CD4-positive, alpha-beta memory T cell (primary cell): ENCODE data around the gene AAGAB. TPM values are rescaled to one million over a fixed set of nuclear protein-coding genes. Genes with fewer than 3 reads are reported as not detected.

Experiments
- CTCF ChIA-PET: fragments of 350-600 bp; sonication (Branson Sonifier 250); formaldehyde crosslinking; loops from one replicate; lab custom pipeline; 2021; ENCODE audit warnings: inconsistent platforms; ENCODE audit not compliant: partially characterized antibody; lab: Charles Lee
- POLR2A ChIA-PET: fragments of 350-600 bp; sonication (Branson Sonifier 250); formaldehyde crosslinking; loops from one replicate; lab custom pipeline; 2021; ENCODE audit not compliant: partially characterized antibody; lab: Charles Lee
- DNase-seq, 5 donors: peaks; one replicate each; pipeline versions ENCODE4 v3.0.0 to v3.0.0-alpha.2; 2020 to 2022; ENCODE audit warnings: mixed read lengths in 1 of 5
- H3K27ac ChIP-seq: one replicate; pipeline ENCODE4 v1.7.0; 2013; ENCODE audit warnings: low read depth, low read length
- H3K27me3 ChIP-seq: 2 replicates; pipeline ENCODE4 v1.7.0; 2013; ENCODE audit warnings: mild to moderate bottlenecking, low read length, moderate library complexity; ENCODE audit not compliant: insufficient read depth
- H3K36me3 ChIP-seq: 2 replicates; pipeline ENCODE4 v1.7.0; 2013; ENCODE audit warnings: mild to moderate bottlenecking, low read length, moderate library complexity; ENCODE audit not compliant: insufficient read depth
- H3K4me1 ChIP-seq: 2 replicates; pipeline ENCODE4 v1.7.0; 2013; ENCODE audit warnings: mild to moderate bottlenecking, low read length, moderate library complexity; ENCODE audit not compliant: insufficient read depth
- H3K4me3 ChIP-seq, 2 donors: one replicate each; pipeline ENCODE4 v1.7.0; 2013; ENCODE audit warnings: low read length in 2 of 2, mild to moderate bottlenecking in 1 of 2
- H3K9me3 ChIP-seq, 2 donors: one replicate each; pipeline ENCODE4 v1.7.0; 2013; ENCODE audit warnings: low read length in 2 of 2, control low read depth in 1 of 2; ENCODE audit not compliant: control insufficient read depth in 1 of 2
- H3K27ac Mint-ChIP-seq, 7 donors: one replicate each; pipeline ENCODE4 v1.8.0; 2020 to 2021; ENCODE audit warnings: mixed read lengths in 7 of 7, mild to moderate bottlenecking in 6 of 7, inconsistent platforms in 3 of 7, moderate library complexity in 3 of 7
- H3K27me3 Mint-ChIP-seq, 2 donors: one replicate each; pipeline ENCODE4 v1.8.0; 2020 to 2021; ENCODE audit warnings: mixed read lengths in 2 of 2
- H3K36me3 Mint-ChIP-seq, 2 donors: one replicate each; pipeline ENCODE4 v1.8.0; 2020 to 2021; ENCODE audit warnings: mixed read lengths in 2 of 2, inconsistent platforms in 1 of 2, mild to moderate bottlenecking in 1 of 2
- H3K4me1 Mint-ChIP-seq, 4 donors: one replicate each; pipeline ENCODE4 v1.8.0; 2020 to 2021; ENCODE audit warnings: mixed read lengths in 4 of 4, mild to moderate bottlenecking in 1 of 4
- H3K4me3 Mint-ChIP-seq, 8 donors: one replicate each; pipeline ENCODE4 v1.8.0; 2020 to 2021; ENCODE audit warnings: mixed read lengths in 8 of 8, mild to moderate bottlenecking in 7 of 8, moderate library complexity in 6 of 8, inconsistent platforms in 3 of 8
- H3K9me3 Mint-ChIP-seq, 8 donors: one replicate each; pipeline ENCODE4 v1.8.0; 2020 to 2021; ENCODE audit warnings: mixed read lengths in 8 of 8, mild to moderate bottlenecking in 5 of 8, inconsistent platforms in 3 of 8, moderate library complexity in 1 of 8
- intact Hi-C: fragments of 100-400 bp; cut with micrococcal nuclease; formaldehyde crosslinking; loops from one replicate; pipeline ENCODE4 v1.15.1; 2023
- polyA plus RNA-seq, 2 donors: library from polyadenylated mRNA; unstranded; fragments of 300-500 nt; fragmentation: Illumina TruSeq; gene quantifications; one replicate each; pipeline ENCODE4 v1.2.3, GENCODE V29; 2021
- total RNA-seq, 2 experiments: library from RNA; stranded (reverse); gene quantifications; one replicate each; pipeline ENCODE4 v1.2.3, GENCODE V29; 2021

The AAGAB gene
- total and polyA plus RNA-seq, 4 experiments from 2014 or later: 30.2 to 71.0 (median 36.9) TPM

DNA sequence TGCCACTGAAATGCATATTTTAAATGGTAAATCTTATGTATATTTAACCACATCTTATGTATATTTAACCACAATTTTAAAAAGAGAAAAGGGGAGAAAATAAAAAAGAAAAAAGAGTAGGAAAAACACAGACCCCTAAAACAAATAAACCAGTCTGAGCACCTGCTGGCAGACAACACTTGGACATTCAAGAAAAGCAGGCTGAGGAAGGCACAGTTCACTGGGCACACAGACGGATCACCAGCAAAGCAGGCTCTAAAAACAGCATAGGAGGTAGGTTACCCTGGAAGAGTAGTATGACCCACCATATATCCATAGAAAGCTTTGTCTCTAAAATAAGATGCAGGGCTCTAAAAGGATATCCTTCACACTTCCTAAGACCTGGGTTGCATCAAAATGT is 27.0 kb downstream of the AAGAB start:
- no peak for DNase-seq
- intact Hi-C loops: no loop called here
- H3K9me3 ChIP-seq: no peaks in the 10 kb centered on the region
- H3K4me1 ChIP-seq: peaks cover 13% of the 10 kb centered on the region
- Mint-ChIP-seq H3K9me3 (no peaks in the 10 kb centered on the region), H3K27ac (no peak overlapping the region), H3K4me1 (peaks cover 10 to 28% (median 14%) of the 10 kb centered on the region in 4 donors), H3K36me3 (peaks cover 43 to 49% of the 10 kb centered on the region in 2 donors), H3K4me3 (no peak overlapping the region), H3K27me3 (no peaks in the 10 kb centered on the region)
- H3K36me3 ChIP-seq: peaks cover 24% of the 10 kb centered on the region
- POLR2A ChIA-PET: no interaction called here
- H3K27ac ChIP-seq: no peak overlapping the region
- CTCF ChIA-PET: no interaction called here
- H3K4me3 ChIP-seq: no peak overlapping the region
- H3K27me3 ChIP-seq: no peaks in the 10 kb centered on the region

DNA sequence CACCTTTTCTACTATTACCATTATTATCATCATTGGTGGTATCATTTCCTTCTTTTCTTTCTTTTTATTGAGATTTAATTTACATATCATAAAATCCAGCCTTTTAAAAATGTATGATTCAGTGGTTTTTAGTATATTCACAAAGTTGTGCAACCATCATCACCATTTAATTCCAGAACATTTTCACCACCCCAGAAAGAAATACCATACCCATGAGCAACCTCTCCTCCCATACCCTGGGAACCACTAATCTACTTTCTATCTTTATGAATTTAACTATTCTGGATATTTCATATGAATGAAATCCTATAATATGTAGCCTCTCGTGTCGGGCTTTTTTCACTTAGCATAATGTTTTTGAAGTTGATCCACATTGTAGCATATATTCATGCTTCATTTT is 29.1 kb downstream of the AAGAB start:
- Histone ChIP-seq H3K27ac (no peak overlapping the region), H3K4me3 (no peak overlapping the region), H3K9me3 (no peaks in the 10 kb centered on the region), H3K27me3 (no peaks in the 10 kb centered on the region), H3K4me1 (peaks cover 13% of the 10 kb centered on the region), H3K36me3 (peaks cover 10% of the 10 kb centered on the region)
- H3K27me3 Mint-ChIP-seq: no peaks in the 10 kb centered on the region
- H3K4me1 Mint-ChIP-seq: peaks cover 8 to 23% (median 14%) of the 10 kb centered on the region in 4 donors
- DNase-seq: no peak
- POLR2A ChIA-PET: no interaction called here
- intact Hi-C loops: no loop called here
- H3K9me3 Mint-ChIP-seq: no peaks in the 10 kb centered on the region
- CTCF ChIA-PET: no interaction called here
- peak overlapping the region in 2 of 7 donors; percentile 30 to 32 for H3K27ac Mint-ChIP-seq
- H3K4me3 Mint-ChIP-seq: no peak overlapping the region
- peaks cover 30 to 35% of the 10 kb centered on the region in 2 donors for H3K36me3 Mint-ChIP-seq

DNA sequence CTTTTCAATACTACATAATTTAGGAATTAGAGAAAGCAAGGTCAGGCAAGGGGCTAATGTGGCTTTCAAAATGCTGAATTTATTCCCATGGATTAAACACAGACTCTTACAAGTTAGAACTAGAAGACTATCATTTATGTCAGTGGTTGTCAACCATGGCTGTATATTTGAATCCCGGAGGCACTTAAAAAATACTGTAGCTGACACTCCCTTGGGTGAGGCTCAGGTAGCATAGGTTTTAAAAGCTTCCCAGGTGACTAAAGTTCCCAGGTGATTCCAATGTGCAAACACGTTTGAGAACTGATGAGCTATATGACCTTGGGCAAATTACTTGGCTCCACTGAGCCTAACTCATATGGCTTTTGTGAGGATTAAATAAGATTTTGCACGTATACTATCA is 29.6 kb downstream of the AAGAB start:
- H3K27me3 ChIP-seq: no peaks in the 10 kb centered on the region
- H3K4me1 ChIP-seq: peaks cover 13% of the 10 kb centered on the region
- no peak overlapping the region for H3K27ac ChIP-seq
- Mint-ChIP-seq H3K27me3 (no peaks in the 10 kb centered on the region), H3K9me3 (no peaks in the 10 kb centered on the region), H3K4me1 (peaks cover 8 to 23% (median 14%) of the 10 kb centered on the region in 4 donors), H3K36me3 (peaks cover 29 to 33% of the 10 kb centered on the region in 2 donors), H3K27ac (peak overlapping the region in 1 of 7 donors; percentile 32), H3K4me3 (no peak overlapping the region)
- no peak overlapping the region for H3K4me3 ChIP-seq
- no peaks in the 10 kb centered on the region for H3K9me3 ChIP-seq
- intact Hi-C loops: no loop called here
- peaks cover 6% of the 10 kb centered on the region for H3K36me3 ChIP-seq
- no peak for DNase-seq
- ChIA-PET CTCF (no interaction called here), POLR2A (no interaction called here)

DNA sequence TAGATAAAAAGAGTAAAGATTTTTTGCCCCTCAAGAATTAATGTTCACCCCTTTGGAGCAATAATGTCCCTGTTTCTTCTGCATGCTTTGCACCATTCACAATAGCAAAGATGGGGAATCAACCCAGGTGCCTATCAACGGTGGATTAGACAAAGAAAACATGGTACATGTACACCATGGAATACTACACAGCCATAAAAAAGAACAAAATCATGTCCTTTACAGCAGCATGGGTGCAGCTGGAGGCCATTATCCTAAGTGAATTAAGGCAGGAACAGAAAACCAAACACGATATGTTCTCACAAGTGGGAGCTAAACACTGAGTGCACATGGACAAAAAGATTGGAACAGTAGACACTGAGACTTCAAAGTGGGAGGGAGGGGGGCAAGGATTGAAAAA is 35.2 kb downstream of the AAGAB start:
- Histone ChIP-seq H3K27me3 (no peaks in the 10 kb centered on the region), H3K4me1 (no peaks in the 10 kb centered on the region), H3K27ac (no peak overlapping the region), H3K9me3 (no peaks in the 10 kb centered on the region), H3K4me3 (no peak overlapping the region), H3K36me3 (no peaks in the 10 kb centered on the region)
- no peak overlapping the region for H3K4me3 Mint-ChIP-seq
- no peaks in the 10 kb centered on the region for H3K9me3 Mint-ChIP-seq
- H3K27me3 Mint-ChIP-seq: no peaks in the 10 kb centered on the region
- peaks cover 30 to 39% of the 10 kb centered on the region in 2 donors for H3K36me3 Mint-ChIP-seq
- intact Hi-C loops: no loop called here
- ChIA-PET CTCF (no interaction called here), POLR2A (no interaction called here)
- no peak for DNase-seq
- H3K4me1 Mint-ChIP-seq: peaks cover 0 to 4% (median under 1%) of the 10 kb centered on the region in 4 donors
- H3K27ac Mint-ChIP-seq: no peak overlapping the region

DNA sequence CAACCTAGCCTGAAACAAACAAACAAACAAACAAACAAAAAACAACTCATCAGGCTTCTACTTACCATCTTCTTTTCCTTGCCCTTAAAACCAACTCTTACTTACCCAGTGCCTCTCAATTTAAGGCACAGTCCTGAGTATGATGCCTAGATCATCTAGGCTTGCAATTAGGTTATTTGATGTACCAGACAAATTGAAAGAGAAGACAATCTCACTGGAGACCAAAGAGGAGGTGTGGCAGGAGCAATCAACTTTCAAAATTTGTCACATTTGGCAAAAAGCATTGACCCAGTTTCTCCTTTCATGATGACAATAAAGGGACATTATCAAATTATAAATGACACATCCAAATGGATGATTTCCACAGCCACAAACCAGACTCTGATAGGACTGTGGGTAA is 36.0 kb downstream of the AAGAB start:
- H3K27me3 Mint-ChIP-seq: no peaks in the 10 kb centered on the region
- intact Hi-C loops: no loop called here
- H3K9me3 ChIP-seq: no peaks in the 10 kb centered on the region
- H3K36me3 ChIP-seq: no peaks in the 10 kb centered on the region
- peak overlapping the region in 1 of 7 donors; percentile 17 for H3K27ac Mint-ChIP-seq
- H3K4me3 ChIP-seq: no peak overlapping the region
- peaks cover 30 to 39% of the 10 kb centered on the region in 2 donors for H3K36me3 Mint-ChIP-seq
- ChIA-PET CTCF (no interaction called here), POLR2A (no interaction called here)
- no peak overlapping the region for H3K4me3 Mint-ChIP-seq
- H3K27ac ChIP-seq: no peak overlapping the region
- H3K4me1 ChIP-seq: no peaks in the 10 kb centered on the region
- H3K9me3 Mint-ChIP-seq: no peaks in the 10 kb centered on the region
- no peak for DNase-seq
- peaks cover 0 to 4% (median under 1%) of the 10 kb centered on the region in 4 donors for H3K4me1 Mint-ChIP-seq
- no peaks in the 10 kb centered on the region for H3K27me3 ChIP-seq

DNA sequence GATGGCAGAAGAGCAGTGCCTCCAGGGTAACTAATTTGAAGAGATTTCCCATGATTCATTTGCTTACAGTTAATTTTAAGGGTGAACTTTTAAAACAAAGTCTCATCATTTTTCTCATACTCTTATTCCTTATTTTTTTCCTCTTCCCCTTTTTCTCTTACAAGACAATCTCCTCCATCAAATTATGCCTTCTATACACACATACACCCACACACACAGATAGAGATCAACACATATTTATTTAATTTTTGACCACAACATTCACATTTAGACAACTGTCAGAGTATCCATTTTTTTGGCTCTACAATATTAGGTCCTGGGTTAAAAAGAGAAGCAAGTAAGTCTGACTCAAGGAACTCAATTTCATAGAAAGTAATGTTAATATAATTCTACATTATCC is 37.6 kb downstream of the AAGAB start:
- no peaks in the 10 kb centered on the region for H3K9me3 Mint-ChIP-seq
- peaks cover 0 to 4% (median under 1%) of the 10 kb centered on the region in 4 donors for H3K4me1 Mint-ChIP-seq
- Histone ChIP-seq H3K4me1 (no peaks in the 10 kb centered on the region), H3K27me3 (no peaks in the 10 kb centered on the region), H3K9me3 (no peaks in the 10 kb centered on the region), H3K4me3 (no peak overlapping the region), H3K36me3 (no peaks in the 10 kb centered on the region), H3K27ac (no peak overlapping the region)
- intact Hi-C loops: no loop called here
- POLR2A ChIA-PET: no interaction called here
- H3K4me3 Mint-ChIP-seq: no peak overlapping the region
- DNase-seq: no peak
- H3K36me3 Mint-ChIP-seq: peaks cover 30 to 39% of the 10 kb centered on the region in 2 donors
- H3K27ac Mint-ChIP-seq: peak overlapping the region in 3 of 7 donors; percentile 8 to 24 (median 13)
- CTCF ChIA-PET: no interaction called here
- no peaks in the 10 kb centered on the region for H3K27me3 Mint-ChIP-seq

DNA sequence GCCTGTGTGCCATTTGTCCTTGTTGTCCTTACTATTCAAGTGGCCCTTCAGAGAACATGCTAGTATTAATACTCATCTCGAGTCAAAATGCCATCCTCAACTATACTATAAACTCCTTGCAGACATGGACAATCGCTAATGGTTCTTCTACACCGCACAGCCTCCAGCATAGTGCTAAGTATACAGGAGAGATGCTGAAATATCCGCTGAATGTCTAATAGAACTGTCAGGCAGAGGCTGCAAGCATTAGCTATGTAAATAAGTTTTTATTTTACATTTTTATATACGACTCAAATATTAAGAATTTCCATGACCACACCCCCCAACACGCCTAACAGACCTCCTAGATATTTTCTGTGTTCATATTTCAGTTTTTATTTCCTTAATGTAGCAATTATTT is 39.4 kb downstream of the AAGAB start:
- no peaks in the 10 kb centered on the region for H3K9me3 Mint-ChIP-seq
- Histone ChIP-seq H3K36me3 (no peaks in the 10 kb centered on the region), H3K4me3 (no peak overlapping the region), H3K27me3 (no peaks in the 10 kb centered on the region), H3K9me3 (no peaks in the 10 kb centered on the region), H3K4me1 (no peaks in the 10 kb centered on the region), H3K27ac (no peak overlapping the region)
- no peaks in the 10 kb centered on the region for H3K27me3 Mint-ChIP-seq
- H3K27ac Mint-ChIP-seq: no peak overlapping the region
- H3K4me1 Mint-ChIP-seq: peaks cover 0 to 4% (median under 1%) of the 10 kb centered on the region in 4 donors
- DNase-seq: no peak
- H3K4me3 Mint-ChIP-seq: no peak overlapping the region
- ChIA-PET POLR2A (no interaction called here), CTCF (no interaction called here)
- H3K36me3 Mint-ChIP-seq: peaks cover 24 to 32% of the 10 kb centered on the region in 2 donors
- intact Hi-C loops: no loop called here
